BE2C (cell line): ENCODE results near the gene FHOD3.
"Not testable (repeated sequence)": the region's sequence is repeated elsewhere in the genome, so short reads cannot be mapped to it uniquely, and the experiment has no call there.

Experiments
- DNase-seq: peaks from one replicate; pipeline ENCODE4 v3.0.0-alpha.2; 2020
- H3K27me3 ChIP-seq: fragments of 250-450 bp; sonication (Bioruptor Pico); 2 replicates; pipeline ENCODE4 v1.5.1; 2020; ENCODE audit warnings: mild to moderate bottlenecking
- H3K36me3 ChIP-seq: fragments of 250-450 bp; sonication (Bioruptor Pico); 2 replicates; pipeline ENCODE4 v1.5.1; 2020; ENCODE audit warnings: mild to moderate bottlenecking
- H3K4me1 ChIP-seq: fragments of 250-450 bp; sonication (Bioruptor Pico); 2 replicates; pipeline ENCODE4 v1.5.1; 2020
- H3K4me3 ChIP-seq: 2 replicates; pipeline ENCODE4 v1.5.1; 2011; ENCODE audit warnings: low read depth, low read length
- H3K9me3 ChIP-seq: fragments of 250-450 bp; sonication (Bioruptor Pico); 2 replicates; pipeline ENCODE4 v1.5.1; 2020
- CTCF ChIP-seq: IDR thresholded peaks from 2 replicates; pipeline ENCODE4 v1.5.1; 2012; ENCODE audit warnings: mild to moderate bottlenecking, low read depth, low read length

FHOD3 gene

GRCh38 chr18:36543991-36544725 is 246.6 kb downstream of the FHOD3 start:
- Histone ChIP-seq H3K9me3 (no peaks in the 10 kb centered on the region), H3K4me1 (no peaks in the 10 kb centered on the region), H3K4me3 (no peak overlapping the region), H3K36me3 (no peaks in the 10 kb centered on the region), H3K27me3 (no peaks in the 10 kb centered on the region)
- no peak for DNase-seq
- no peak for TF ChIP-seq CTCF

- no peak for TF ChIP-seq CTCF
- Histone ChIP-seq H3K36me3 (no peaks in the 10 kb centered on the region), H3K4me1 (no peaks in the 10 kb centered on the region), H3K9me3 (no peaks in the 10 kb centered on the region), H3K4me3 (no peak overlapping the region), H3K27me3 (no peaks in the 10 kb centered on the region)
- no peak for DNase-seq
These were observed 248.4 kb downstream of the FHOD3 start for GRCh38 chr18:36545821-36546427.

GRCh38 chr18:36546876-36547275 is 249.4 kb downstream of the FHOD3 start:
- no peaks in the 10 kb centered on the region for H3K4me1 ChIP-seq
- H3K36me3 ChIP-seq: no peaks in the 10 kb centered on the region
- no peak for TF ChIP-seq CTCF
- H3K27me3 ChIP-seq: no peaks in the 10 kb centered on the region
- H3K4me3 ChIP-seq: no peak overlapping the region
- no peaks in the 10 kb centered on the region for H3K9me3 ChIP-seq
- DNase-seq: no peak

GRCh38 chr18:36547544-36547943 is 250.0 kb downstream of the FHOD3 start:
- Histone ChIP-seq H3K36me3 (no peaks in the 10 kb centered on the region), H3K4me1 (no peaks in the 10 kb centered on the region), H3K9me3 (no peaks in the 10 kb centered on the region), H3K4me3 (no peak overlapping the region), H3K27me3 (no peaks in the 10 kb centered on the region)
- DNase-seq: no peak
- TF ChIP-seq CTCF: no peak

- DNase-seq, H3K36me3 ChIP-seq, H3K9me3 ChIP-seq, H3K4me1 ChIP-seq, H3K4me3 ChIP-seq, H3K27me3 ChIP-seq: not testable (repeated sequence)
These were observed 253.8 kb downstream of the FHOD3 start for GRCh38 chr18:36551274-36551673.

GRCh38 chr18:36558234-36558633 is 260.7 kb downstream of the FHOD3 start:
- Histone ChIP-seq H3K36me3 (no peaks in the 10 kb centered on the region), H3K9me3 (no peaks in the 10 kb centered on the region), H3K4me3 (no peak overlapping the region), H3K27me3 (no peaks in the 10 kb centered on the region), H3K4me1 (no peaks in the 10 kb centered on the region)
- TF ChIP-seq CTCF: no peak
- no peak for DNase-seq
